RPMI8226 (cell line): Measurements from ENCODE around the gene TLR6.
"Not testable (repeated sequence)": the region's sequence is repeated elsewhere in the genome, so short reads cannot be mapped to it uniquely, and the experiment has no call there.

Experiments used
- DNase-seq: peaks from one replicate; pipeline ENCODE4 v3.0.0-alpha.2; 2015

Gene TLR6

DNA sequence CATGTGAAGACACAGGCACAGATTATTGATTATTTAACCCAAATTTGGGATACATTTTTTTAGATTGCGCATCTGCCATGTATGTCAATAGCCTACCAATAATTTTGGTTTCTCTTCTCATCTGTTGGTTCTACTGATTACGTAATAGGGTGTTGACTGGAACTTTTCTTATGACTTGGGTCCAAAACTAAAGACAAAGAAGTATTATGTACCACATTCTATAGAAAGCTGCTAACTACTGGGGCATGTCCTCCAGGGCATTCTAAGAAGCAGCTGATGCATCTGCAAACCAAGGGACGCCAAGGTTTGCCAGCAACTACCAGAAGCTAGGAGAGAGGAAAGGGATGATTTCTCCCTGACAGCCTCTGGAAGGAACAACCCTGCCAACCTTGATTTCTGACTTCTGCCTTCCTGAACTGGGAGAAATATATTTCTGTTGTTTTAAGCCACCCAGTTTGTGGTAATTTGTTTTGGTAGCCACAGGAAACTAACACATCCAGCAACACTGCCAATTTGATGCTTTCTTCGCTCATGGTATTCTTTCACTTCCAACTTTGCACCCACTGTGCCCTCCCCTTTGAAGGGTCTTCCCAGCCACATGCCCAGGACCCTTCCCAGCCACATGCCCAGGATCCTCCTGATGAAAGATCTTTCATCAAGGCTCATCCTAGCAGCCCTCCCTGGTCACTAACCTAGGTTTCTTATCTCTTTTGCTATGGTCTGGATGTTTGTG, 36.1 kb downstream of the TLR6 start:
- DNase-seq: no peak

DNA sequence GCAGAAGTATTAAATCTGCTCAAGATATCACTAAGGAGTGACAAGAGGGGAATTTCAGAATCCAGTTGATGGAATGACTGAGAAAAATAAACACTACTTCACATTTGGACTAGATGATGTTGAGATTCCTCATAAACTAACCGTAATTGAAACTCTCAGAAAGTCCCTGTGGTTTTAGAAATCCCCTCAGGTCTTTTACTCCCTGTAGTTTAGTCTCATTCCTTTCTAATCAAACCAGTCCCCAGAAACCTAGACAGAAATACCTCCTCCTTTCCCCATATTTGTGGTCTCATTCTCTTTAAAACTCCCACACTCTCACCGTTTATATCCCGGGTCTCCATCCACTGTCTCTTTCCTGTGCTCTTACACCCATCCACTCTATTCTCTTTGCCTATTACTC, 37.0 kb downstream of the TLR6 start:
- DNase-seq: no peak

DNA sequence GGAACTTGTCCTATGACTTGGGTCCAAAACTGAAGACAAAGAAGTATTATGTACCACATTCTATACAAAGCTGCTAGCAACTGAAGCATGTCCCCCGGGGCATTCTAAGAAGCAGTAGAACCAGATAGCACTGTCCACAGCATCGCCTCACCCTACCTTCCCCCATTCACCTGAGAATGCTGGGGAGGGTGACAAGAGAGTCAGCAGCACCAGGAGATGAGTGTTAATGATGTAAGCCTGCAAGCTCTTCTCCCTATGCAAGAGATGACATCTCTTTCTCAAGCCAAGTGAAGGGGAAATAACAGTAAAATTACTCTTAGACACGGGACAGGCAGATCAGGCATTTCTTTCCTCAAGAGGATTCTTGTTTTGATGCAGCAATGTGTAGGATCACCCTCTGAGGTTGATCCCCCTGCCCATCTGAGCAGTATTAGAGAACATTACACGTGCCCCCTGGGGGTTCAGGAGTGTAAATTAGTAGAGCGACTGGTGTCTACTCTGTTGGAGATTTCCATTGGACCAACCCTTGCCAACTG, 38.1 kb downstream of the TLR6 start:
- no peak for DNase-seq

DNA sequence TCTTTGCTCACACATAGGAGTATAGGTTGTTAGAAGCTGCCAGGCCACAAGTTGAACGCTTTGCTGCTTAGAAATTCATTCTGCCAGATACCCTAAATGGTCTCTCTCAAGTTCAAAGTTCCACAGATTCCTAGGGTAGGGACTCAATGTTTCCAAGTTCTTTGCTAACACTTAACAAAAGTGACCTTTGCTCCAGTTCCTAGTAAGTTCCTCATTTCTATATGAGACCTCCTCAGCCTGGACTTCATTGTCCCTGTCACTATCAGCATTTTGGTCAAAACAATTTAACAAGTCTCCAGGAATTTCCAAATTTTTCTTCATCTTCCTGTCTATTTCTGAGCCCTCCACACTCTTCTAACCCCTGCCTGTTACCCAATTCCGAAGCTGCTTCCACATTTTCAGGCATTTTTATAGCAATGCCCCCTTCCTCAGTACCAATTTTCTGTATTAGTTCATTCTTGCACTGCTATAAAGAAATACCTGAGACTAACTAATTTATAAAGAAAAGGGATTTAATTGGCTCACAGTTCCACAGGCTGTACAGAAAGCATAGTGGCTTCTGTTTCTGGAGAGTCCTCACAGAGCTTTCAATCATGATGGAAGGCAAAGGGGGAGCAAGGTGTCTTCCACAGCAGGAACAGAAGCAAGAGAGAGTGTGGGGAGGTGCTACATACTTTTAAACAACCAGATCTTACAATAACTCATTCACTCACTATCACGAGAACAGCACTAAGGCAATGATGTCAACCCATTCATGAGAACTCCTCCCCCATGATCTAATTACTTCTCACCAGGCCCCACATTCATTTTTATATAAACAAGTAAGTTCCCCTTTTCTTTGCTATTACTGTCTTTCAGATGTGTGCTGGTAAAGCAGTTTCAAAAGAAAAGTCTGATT, 40.5 kb downstream of the TLR6 start:
- peak; percentile 75 for DNase-seq

DNA sequence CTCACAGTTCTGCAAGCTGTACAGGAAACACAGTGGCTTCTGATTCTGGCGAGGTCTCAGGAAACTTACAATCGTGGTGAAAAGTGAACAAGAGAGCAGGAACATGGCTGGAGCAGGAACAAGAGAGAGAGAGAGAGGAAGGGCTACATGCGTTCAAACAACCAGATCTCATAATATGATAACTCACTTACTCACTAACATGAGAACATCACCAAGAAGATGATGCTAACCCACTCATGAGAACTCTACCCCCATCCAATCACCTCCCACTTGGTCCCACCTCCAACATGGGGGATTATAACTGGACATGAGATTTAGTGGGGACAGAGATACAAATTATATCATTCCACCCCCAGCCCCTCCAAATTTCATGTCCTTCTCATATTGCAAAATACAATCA, 42.2 kb downstream of the TLR6 start:
- no peak for DNase-seq

DNA sequence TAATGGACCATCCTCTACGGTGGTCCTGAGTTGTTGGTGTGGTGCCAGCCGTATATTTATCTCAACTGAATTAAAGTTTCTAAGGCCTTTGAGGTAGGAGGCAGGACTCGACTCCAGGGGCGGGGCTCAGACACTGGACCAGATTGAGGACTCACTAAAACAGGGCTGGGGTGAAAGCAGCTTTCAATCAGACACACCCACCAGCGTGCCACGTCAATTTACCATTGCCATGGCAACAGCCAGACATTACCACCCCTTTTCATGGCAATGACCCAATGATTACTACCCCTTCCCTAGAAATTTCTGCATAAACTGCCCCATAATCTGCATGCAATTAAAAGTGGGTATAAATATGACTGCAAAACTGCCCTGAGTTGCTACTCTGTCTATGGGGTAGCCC, 45.3 kb downstream of the TLR6 start:
- no peak for DNase-seq

DNA sequence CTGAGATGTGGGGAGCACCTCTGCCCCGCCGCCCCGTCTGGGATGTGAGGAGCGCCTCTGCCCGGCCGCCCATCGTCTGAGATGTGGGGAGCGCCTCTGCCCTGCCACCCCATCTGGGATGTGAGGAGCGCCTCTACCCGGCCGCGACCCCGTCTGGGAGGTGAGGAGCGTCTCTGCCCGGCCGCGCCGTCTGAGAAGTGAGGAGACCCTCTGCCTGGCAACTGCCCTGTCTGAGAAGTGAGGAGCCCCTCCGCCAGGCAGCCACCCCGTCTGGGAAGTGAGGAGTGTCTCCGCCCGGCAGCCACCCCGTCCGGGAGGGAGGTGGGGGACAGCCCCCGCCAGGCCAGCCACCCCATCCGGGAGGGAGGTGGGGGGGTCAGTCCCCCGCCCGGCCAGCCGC, 49.2 kb downstream of the TLR6 start:
- not testable (repeated sequence) for DNase-seq

DNA sequence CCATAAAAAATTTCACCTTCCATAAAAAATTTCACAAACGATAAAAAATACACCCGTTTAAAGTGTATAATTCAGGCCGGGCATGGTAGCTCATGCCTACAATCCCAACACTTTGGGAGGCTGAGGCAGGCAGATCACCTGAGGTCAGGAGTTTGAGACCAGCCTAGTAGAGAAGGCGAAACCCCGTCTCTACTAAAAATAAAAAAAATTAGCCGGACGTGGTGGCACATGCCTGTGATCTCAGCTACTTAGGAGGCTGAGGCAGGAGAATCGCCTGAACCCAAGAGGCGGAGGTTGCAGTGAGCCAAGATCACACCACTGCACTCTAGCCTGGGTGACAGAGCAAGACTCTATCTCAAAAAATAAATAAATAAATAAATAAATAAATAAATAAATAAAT, 50.4 kb downstream of the TLR6 start:
- not testable (repeated sequence) for DNase-seq

DNA sequence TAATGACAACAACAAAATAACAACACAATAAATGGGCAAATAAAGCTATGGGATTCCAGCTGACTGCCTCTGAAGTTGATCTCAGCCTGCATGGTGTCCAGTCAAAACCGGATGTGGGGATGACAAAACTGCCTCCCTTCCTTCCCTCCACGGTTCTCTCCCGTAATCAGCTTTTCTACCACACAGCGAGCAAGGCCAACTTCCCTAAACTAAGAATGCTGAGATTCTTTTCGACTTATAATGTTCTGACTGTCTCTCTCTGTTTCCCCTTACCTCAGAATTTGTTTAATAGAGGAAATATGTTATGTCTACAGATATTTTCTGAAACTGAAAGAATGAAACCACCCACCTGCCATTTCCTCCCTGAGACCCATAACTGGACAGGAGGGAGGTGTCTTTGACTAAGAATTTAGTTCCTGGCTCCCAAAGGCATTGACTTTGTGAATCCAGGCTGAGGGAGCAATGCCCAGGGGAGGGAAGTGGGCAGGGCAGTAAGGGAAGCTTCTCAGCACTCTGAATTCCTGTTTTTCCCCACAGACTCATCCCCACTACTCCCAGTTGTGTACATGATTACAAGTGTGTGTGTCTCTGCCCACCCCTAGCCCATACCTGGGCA, 51.0 kb downstream of the TLR6 start:
- DNase-seq: peak; percentile 71

DNA sequence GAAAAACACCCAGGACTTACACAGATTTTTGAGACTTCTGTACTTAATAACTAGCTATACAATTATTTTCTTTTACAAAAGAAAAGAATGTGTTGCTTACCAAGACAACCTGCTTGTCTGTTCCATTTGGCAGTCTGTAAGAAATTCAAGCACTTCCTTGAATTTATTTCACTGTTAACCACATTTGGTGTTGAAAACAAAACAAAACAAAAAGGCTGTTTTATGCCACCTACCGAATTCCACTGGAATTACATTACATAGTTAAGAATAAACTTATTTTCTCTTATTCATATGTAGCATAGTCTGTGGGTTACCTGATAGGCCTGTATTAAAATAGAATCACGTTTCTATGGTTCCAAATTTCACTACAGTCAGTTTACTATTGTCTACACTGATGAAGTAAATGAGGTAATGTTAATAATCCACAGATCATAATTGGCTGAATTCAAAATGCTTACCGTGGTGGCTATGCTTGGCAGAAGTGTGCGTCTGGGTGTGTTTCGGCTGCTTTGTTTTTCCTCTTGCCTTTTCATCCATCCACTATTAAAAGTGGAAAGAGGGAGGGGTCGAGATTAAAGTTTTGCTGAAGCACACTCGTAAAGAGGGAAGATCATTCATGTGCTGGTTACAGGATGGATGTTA, 51.8 kb downstream of the TLR6 start, which contains the start of gene TLR1:
TLR1 (minus strand) TSS at position 138 of the 642 bp plus-strand sequence. CDS start 5,960 bp downstream, outside the sequence.
- DNase-seq: peak; percentile 63

DNA sequence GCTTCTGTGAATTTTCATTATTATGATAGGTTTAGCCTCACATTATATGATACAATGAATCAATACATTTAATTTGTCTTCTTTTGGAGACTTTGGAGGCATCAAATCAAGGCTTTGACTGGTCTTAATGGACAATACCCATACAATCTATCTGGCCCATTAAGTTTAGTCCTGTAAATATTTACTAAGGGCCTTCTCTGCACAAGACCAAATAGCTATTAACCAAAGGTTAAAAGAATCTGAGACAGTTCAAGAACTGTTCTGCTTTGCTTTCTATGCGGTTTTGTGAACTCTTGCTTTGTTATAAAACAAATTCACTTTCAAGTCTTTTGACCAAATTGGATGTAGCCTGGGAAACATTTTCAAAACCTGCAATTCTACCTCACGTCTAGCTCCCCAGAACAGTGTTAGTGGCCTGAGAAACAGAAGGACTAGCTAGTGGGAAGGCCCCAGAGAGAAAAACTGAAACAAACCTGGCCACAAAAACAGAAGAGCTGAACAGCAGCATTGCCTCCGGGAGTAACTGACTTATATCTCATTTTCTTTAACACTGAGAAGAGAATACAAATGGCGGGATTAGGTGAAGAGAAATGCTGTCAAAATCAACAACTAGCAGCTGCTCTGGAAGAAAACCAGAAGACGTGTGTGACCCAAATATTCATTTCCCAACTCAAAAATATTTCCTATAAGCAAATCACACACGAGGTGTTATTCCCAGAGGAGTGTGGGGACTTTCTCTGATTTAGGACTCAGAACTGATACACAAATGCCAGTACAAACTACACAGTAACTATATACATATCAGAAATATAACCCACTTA, 52.6 kb downstream of the TLR6 start:
- DNase-seq: peak; percentile 37

DNA sequence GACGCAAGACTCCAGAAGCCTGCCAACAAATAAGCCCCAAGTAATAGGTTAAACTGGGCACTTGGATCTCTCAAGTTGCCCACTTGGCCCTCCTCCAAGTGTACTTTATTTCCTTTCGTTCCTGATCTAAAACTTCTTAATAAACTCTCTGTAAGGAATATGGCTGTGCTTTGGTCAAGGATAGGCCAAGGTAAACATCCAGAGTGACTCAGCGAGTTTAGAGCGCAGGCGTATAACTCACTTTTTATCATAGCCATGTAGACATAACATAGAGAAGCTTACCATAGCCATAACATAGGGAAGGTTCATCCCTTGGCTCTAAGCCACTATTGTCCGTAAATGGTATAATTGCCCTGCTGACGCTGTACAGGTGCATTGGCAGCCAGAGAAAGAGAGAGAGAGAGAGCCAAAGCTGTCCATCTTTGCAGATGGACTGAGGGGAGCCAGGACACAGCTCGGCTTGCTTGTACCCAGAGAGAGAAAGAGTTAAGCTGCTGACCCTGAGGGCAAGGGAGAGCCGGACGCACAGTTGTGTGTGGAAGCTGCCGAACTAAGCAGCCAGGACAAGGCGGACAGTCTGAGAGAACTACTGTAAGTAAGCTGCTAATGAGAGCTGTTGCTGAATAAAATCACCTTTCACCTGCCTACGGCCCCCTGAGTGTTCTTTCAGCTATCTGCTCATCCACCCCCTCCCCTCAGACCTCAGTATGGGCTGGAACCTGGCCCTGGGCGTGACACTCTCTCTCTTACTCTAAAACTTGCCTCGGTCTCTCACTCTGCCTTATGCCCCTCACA, 53.9 kb downstream of the TLR6 start:
- DNase-seq: no peak

DNA sequence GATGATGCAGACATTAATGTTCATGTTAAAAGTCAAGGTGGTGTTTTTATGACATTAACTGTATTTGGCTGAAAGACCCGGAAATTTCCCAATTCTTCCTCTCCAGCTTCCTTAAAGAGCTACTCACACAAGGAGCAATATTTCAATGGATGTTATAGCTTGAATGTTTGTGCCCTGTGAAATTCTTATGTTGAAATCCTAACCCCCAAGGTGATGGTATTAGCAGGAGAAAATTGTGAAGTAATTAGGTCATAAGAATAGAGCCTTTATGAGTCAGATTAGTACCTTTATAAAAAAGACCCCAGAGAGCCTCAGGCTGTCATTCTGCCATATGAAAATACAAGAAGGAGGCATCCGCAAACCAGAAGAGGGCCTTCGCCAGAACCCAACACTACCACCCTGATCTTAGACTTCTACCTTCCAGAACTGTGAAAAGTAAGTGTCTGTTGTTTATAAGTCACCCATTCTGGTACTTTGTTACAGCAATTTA, 55.6 kb downstream of the TLR6 start:
- no peak for DNase-seq

DNA sequence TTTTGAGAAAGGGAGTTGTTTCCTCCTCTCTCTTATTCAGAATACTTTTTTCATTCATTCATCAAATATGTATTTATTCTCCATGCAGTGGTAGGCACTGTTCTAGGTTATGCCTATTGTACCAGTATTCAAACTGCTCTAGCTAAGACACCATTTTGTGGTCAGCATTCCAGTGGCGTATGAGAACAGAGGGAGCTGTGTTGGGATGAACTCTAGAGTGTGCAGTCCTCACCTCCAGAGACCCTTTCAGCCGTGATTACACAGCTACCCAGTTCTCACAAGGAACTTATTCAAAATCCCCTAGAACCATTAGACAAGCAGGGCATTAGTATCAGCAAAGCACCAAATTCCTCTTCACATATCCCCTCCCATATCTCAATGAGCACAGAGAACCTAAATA, 56.3 kb downstream of the TLR6 start:
- no peak for DNase-seq

DNA sequence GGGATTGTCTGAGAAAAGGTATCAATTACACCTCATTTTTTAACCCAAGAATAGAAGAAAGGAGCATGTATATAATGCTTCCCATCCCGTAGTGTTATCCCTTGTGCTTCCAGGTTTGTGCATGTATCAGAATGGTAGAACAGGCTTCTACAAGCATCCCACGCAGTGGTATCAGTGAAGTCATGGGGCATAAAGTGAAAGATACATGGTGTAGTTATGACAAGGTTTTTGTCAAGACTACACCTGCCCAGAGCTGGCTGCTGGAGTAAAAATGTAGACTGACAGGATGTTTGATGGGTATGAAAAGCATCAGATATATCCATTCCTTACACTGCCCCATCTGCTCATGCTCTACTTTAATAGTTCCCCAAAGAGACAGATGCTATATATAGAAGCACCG, 61.5 kb downstream of the TLR6 start:
- DNase-seq: no peak

DNA sequence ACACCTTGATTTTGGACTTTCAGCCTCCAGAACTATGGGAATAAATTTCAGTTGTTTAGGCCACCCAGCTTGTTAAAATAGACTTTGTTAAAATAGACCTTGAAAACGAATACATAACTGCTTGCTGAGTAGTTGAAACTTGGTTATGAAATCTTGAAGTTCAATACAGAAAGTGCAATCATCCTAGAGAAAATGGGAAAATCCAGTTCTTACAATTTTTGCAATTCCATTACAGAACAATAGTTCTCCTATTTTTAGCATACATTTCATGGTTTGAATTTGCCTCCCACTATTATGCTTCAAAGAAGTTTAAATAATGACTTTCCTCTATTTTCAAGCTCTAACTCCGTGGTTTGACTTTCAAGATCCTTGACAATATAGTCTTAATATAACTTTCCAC, 62.6 kb downstream of the TLR6 start:
- no peak for DNase-seq

DNA sequence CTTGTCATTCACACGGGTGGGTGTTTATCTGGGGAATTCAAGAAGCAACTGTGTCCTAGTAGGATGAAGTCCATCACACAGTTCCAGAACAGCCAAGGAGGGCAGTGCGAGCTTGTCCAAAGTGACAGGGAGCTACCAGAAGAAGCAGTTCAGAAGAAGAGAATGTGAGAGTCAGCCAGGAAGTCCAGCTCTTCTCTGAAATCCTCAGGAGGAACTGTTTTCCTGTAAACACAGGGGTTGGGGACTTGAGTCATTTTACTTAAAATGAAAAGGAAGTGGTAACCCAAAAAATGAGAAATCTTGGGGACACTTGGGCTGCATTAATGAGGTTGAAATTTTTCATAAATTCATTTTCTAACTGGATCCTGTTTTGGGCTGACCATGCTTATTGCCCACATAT, 65.6 kb downstream of the TLR6 start:
- no peak for DNase-seq

DNA sequence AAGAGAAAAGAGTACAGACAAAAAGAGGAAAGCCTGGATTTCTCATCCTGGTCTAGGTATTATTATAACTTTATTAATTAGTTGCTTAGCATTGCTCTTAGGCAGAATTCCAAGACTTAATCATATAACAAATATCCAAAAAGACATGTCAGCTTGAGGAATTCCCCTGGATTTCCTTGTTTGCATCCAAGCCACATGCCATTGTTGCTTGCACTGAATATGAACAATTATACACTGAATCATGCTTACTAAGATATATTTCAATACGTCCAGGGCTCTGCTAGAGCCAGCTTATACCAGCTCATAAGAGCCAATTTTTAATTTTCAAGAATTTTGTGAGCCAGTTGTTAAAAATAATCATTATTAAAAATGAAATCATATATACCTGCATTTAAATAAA, 68.3 kb downstream of the TLR6 start:
- no peak for DNase-seq

DNA sequence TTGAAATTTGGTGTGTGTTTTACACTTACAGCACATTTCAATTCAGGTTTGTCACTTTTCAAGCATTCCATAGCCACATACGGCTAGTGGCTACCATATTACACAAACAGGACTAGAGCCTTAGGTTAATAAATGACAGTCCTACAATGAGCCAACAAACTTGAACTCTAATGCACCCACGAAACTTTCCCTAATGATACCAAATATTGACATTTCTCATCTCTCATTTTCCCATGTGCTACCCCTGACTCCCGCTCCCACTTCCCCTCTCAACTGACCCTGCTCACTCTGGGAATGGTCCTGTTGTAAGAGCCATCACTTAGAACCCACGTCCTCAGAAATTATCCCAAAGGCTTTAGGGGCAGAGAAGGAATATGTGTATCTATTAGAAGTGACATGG, 68.9 kb downstream of the TLR6 start:
- DNase-seq: no peak

DNA sequence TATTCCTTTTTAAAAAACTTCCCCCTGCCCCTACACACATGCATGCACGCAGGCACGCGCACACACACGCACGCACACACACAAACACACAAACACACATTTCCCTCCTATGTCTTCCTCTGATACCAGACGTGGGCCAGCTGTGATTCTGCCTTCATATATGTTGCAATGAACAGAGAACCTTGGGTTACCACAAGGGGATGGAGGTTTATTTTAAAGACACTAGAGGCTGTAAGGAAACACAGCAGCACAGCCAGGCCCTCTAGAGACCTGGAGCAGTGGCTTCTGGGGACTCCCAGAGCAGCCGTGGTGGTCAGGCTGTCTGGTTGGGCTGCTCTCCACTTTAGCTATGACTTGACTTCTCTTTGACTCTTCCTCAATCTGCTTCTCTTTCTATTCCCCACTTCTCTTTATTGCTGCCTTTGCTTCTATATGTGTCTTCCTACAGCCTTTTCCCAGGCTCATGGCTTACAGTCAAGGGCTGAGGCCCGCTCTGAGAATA, 70.7 kb downstream of the TLR6 start:
- DNase-seq: no peak
